Subcutaneous abdominal adipose tissue (tissue), 5 donors: Measurements from ENCODE around the gene DCAF12L1.
A peak's percentile ranks its signal among the peaks of the same experiment; 100 is the strongest.

Source experiments
- H3K27ac ChIP-seq: one replicate; pipeline ENCODE4 v1.7.0; 2013; ENCODE audit warnings: low read depth, mild to moderate bottlenecking, inconsistent platforms, low read length, moderate library complexity
- H3K27me3 ChIP-seq, 5 donors: one replicate each; pipeline ENCODE4 v1.7.0; 2013; ENCODE audit warnings: low read length in 5 of 5, inconsistent platforms in 1 of 5; ENCODE audit not compliant: control insufficient read depth in 5 of 5, insufficient read depth in 4 of 5
- H3K36me3 ChIP-seq, 5 donors: one replicate each; pipeline ENCODE4 v1.7.0; 2013; ENCODE audit warnings: low read length in 5 of 5; ENCODE audit not compliant: control insufficient read depth in 5 of 5, insufficient read depth in 5 of 5
- H3K4me1 ChIP-seq, 5 donors: one replicate each; pipeline ENCODE4 v1.7.0; 2013; ENCODE audit warnings: low read length in 5 of 5, mild to moderate bottlenecking in 3 of 5, moderate library complexity in 1 of 5; ENCODE audit not compliant: control insufficient read depth in 5 of 5, insufficient read depth in 5 of 5
- H3K4me3 ChIP-seq, 5 donors: one replicate each; pipeline ENCODE4 v1.7.0; 2013; ENCODE audit warnings: low read length in 5 of 5, low read depth in 1 of 5
- H3K9ac ChIP-seq, 5 donors: one replicate each; pipeline ENCODE4 v1.7.0; 2013; ENCODE audit warnings: low read length in 5 of 5, mild to moderate bottlenecking in 4 of 5, moderate library complexity in 3 of 5
- H3K9me3 ChIP-seq, 5 donors: one replicate each; pipeline ENCODE4 v1.7.0; 2013; ENCODE audit warnings: low read length in 5 of 5; ENCODE audit not compliant: control insufficient read depth in 5 of 5
- donor health status: healthy.
- donor health status: healthy.
- donor health status: healthy.
- donor health status: healthy.
- donor health status: healthy.

The DCAF12L1 gene

DNA sequence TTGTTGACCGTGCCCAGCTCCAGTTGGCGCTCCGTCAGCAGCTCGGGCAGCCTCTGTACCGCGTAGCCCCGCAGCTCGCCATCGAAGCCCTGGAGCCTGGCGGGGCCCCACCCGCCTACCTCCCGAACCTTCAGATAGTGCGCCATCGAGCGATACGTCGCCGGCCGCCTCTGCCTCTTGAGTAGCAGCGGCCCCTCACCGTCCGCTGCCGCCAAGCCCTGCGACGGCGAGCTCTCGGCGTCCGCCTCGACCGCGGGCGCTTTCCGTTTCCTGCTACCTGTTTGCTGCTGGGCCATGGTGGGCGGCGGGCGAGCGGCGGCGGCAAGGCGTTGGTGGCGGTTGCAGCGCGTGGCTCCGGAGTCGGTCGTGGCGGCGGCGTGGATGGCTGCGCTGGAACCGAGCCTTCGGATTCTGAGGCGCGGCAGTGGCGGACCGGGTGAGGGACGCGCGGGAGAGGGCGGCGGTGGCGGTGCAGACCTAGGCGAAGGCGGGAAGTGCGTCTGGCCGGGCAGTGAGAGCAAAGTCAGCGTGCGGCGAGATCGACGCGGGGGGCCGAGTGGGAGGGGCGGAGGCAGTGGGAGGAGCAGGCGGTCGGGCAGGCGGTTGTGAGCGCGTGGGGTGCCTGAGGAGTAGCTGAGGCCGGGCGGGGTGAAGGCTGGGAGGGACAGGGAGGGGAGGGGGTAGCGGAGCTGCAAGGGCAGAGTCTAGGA, at the start of gene DCAF12L1:
TSS of gene DCAF12L1 (minus strand) at position 502 of the 710 bp plus-strand sequence. CDS start at position 296, 206 bp downstream.
- H3K4me3 ChIP-seq = peak within 1 kb of the TSS in 1 of 5 donors; percentile 37
- no peaks in the 10 kb centered on the region for H3K4me1 ChIP-seq
- H3K9me3 ChIP-seq = peaks cover 0 to 9% (median 5%) of the 10 kb centered on the region in 5 donors
- H3K9ac ChIP-seq = no peak within 1 kb of the TSS
- no peak within 1 kb of the TSS for H3K27ac ChIP-seq
- H3K27me3 ChIP-seq = peaks cover 0 to 8% (median 0%) of the 10 kb centered on the region in 5 donors
- no peaks in the 10 kb centered on the region for H3K36me3 ChIP-seq

GRCh38 chrX:126580877-126581276, 28.3 kb upstream of the DCAF12L1 start:
- Histone ChIP-seq H3K9ac (no peak overlapping the region), H3K4me1 (no peaks in the 10 kb centered on the region), H3K36me3 (no peaks in the 10 kb centered on the region), H3K27ac (no peak overlapping the region), H3K27me3 (peaks cover 0 to 4% (median 0%) of the 10 kb centered on the region in 5 donors), H3K4me3 (no peak overlapping the region), H3K9me3 (no peaks in the 10 kb centered on the region)

DNA sequence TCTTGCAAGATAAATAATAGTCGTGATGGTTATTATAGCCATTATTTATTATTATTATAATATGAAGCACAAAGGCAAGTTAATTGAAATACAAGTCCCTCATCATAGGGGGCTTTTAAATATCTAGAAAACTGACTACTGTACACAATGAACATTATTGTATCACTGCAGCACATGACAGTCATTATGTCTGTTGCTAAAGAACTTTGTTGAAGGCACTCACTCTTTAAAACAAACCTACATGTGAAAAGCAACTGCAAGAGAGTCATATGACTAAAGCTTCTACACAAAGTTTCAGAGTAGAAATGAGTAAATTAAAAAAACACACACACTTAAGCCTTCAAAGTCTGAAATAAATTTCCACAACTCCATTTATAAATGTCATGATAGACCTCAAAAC, 23.3 kb upstream of the DCAF12L1 start:
- Histone ChIP-seq H3K4me1 (no peaks in the 10 kb centered on the region), H3K36me3 (no peaks in the 10 kb centered on the region), H3K9me3 (no peaks in the 10 kb centered on the region), H3K27me3 (peaks cover 0 to 4% (median 0%) of the 10 kb centered on the region in 5 donors), H3K4me3 (no peak overlapping the region), H3K27ac (no peak overlapping the region), H3K9ac (no peak overlapping the region)

- Histone ChIP-seq H3K4me3 (no peak overlapping the region), H3K9me3 (peaks cover 0 to 3% (median under 1%) of the 10 kb centered on the region in 5 donors), H3K27me3 (peaks cover 0 to 4% (median 0%) of the 10 kb centered on the region in 5 donors), H3K9ac (no peak overlapping the region), H3K27ac (no peak overlapping the region), H3K36me3 (no peaks in the 10 kb centered on the region), H3K4me1 (no peaks in the 10 kb centered on the region)
Observed at GRCh38 chrX:126557151-126557550, 4.5 kb upstream of the DCAF12L1 start.

DNA sequence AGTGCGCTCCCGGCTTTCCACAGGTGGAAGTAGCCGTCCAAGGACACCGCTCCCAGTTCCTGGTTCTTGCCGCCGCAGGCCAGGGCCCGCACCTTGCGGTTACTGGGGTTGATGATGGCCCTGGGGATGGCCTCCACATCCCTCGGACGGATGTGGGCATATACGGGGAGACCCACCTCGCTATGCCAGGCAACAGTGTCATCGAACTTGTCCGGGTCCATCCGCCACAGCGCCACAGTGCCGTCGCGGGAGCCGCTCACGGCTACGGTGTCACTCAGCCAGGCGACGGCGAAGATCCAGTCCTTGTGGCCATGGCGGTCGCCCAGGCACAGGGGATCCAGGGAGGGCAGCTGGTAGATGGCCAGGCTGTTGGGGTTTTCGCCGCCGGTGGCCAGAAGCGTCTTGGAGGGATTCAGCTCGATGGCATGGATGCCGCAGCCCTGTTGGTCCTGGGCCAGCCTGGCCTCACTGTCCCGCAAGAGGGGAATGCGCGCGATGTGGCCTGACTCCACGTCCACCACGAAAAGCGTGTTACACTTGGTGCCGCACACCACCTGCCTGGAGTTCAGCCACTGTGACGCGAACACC, 795 bp downstream of the DCAF12L1 start:
- Histone ChIP-seq H3K4me3 (no peak overlapping the region), H3K27me3 (peaks cover 0 to 8% (median 0%) of the 10 kb centered on the region in 5 donors), H3K4me1 (no peaks in the 10 kb centered on the region), H3K9ac (no peak overlapping the region), H3K36me3 (no peaks in the 10 kb centered on the region), H3K9me3 (peaks cover 0 to 9% (median 5%) of the 10 kb centered on the region in 5 donors), H3K27ac (no peak overlapping the region)

- no peaks in the 10 kb centered on the region for H3K36me3 ChIP-seq
Observed at GRCh38 chrX:126551306-126551705, 1.3 kb downstream of the DCAF12L1 start.

GRCh38 chrX:126550816-126551215, 1.8 kb downstream of the DCAF12L1 start:
- Histone ChIP-seq H3K27ac (no peak overlapping the region), H3K9ac (no peak overlapping the region), H3K4me1 (no peaks in the 10 kb centered on the region), H3K27me3 (peaks cover 0 to 8% (median 0%) of the 10 kb centered on the region in 5 donors), H3K9me3 (peaks cover 0 to 9% (median 5%) of the 10 kb centered on the region in 5 donors), H3K4me3 (no peak overlapping the region), H3K36me3 (no peaks in the 10 kb centered on the region)

More at GRCh38 chrX:126551306-126551705, 1.3 kb downstream of the DCAF12L1 start:
- no peak overlapping the region for H3K9ac ChIP-seq
- no peak overlapping the region for H3K27ac ChIP-seq
- H3K27me3 ChIP-seq = peaks cover 0 to 8% (median 0%) of the 10 kb centered on the region in 5 donors
- H3K4me1 ChIP-seq = no peaks in the 10 kb centered on the region
- H3K4me3 ChIP-seq = no peak overlapping the region
- peaks cover 0 to 9% (median 5%) of the 10 kb centered on the region in 5 donors for H3K9me3 ChIP-seq

GRCh38 chrX:126509923-126510322, 42.7 kb downstream of the DCAF12L1 start:
- no peaks in the 10 kb centered on the region for H3K9me3 ChIP-seq
- no peaks in the 10 kb centered on the region for H3K4me1 ChIP-seq
- no peak overlapping the region for H3K27ac ChIP-seq
- no peak overlapping the region for H3K9ac ChIP-seq
- no peaks in the 10 kb centered on the region for H3K27me3 ChIP-seq
- H3K4me3 ChIP-seq = no peak overlapping the region
- H3K36me3 ChIP-seq = no peaks in the 10 kb centered on the region
